HG02759 (cell line): ENCODE results near the gene CD300LF.

Source experiments
- ATAC-seq: cut with Tn5 transposase; IDR thresholded peaks from one replicate; pipeline ENCODE4 v1.9.1; 2021; ENCODE audit warnings: mild to moderate bottlenecking, moderate library complexity; ENCODE audit not compliant: unreplicated experiment

CD300LF gene

DNA sequence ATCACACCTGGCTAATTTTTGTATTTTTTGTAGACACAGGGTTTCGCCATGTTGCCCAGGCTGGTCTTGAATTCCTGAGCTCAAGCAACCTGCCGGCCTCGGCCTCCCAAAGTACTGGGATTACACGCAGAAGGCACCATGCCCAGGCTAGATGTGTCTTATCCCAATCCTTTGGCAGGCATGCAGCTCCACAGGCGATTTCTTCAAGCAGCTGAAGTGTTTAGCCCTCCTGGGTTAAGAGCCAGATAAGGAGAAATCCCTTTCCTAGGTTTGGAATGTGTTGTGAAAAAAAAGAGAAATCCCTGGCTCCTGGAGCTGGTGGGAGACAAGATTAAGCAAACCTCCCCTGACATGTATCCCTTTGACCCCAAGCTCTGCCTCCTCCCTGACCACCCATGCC is 33.7 kb upstream of the CD300LF start:
- ATAC-seq, result no peak

GRCh38 chr17:74745548-74746177 is 32.9 kb upstream of the CD300LF start:
- no peak for ATAC-seq

GRCh38 chr17:74744714-74745547 is 32.2 kb upstream of the CD300LF start:
- ATAC-seq, result no peak

GRCh38 chr17:74744349-74744713 is 31.6 kb upstream of the CD300LF start:
- no peak for ATAC-seq

GRCh38 chr17:74743755-74744154 is 31.0 kb upstream of the CD300LF start:
- ATAC-seq, result no peak

- ATAC-seq, result no peak
Measured at GRCh38 chr17:74742978-74743545, 30.3 kb upstream of the CD300LF start.

DNA sequence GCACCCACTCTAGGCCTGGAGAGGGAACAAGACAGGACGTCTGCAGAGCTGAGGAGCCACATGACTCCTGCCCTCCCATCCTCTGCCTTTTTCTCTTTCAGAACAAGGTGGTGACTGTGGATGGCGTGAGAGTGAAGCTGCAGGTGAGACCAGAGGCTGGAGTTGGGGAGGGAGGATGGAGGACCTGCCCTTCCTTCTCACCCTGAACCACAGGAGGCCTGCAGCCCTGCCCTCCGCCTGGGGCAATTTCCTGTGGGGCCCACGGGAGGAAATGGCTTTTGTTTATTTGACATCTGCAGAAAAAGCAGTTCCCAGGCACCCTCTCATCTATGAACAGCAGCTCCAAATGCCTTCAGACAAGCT is 29.4 kb upstream of the CD300LF start:
- peak; percentile 49 for ATAC-seq

- no peak for ATAC-seq
Measured at GRCh38 chr17:74740641-74741387, 28.1 kb upstream of the CD300LF start.

- no peak for ATAC-seq
Measured at GRCh38 chr17:74740173-74740572, 27.4 kb upstream of the CD300LF start.

DNA sequence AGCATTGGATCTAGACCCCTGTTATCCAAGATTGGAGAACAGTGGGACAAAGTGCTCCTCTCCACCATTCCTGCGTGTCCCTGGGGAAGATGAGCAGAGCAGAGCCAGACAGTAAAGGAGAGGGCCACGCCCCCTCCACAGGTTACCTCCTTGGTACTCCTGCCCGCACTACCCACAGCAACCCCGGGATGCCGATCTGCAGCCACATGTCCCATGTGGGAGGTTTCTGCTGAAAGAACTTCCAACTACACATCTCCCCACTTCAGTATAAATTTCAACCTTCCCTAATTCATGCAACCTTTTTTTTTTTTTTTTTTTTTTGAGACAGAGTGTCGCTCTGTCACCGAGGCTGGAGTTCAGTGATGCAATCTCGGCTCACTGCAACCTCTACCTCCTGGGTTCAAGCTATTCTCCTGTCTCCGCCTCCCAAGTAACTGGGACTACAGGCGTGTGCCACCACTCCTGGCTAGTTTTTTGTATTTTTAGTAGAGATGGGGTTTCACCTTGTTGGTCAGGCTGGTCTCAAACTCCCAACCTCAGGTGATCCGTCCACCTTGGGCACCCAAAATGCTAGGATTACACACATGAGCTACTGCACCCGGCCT is 26.6 kb upstream of the CD300LF start:
- ATAC-seq, result no peak

GRCh38 chr17:74738051-74738996 is 25.6 kb upstream of the CD300LF start:
- ATAC-seq, result peak; percentile 44

DNA sequence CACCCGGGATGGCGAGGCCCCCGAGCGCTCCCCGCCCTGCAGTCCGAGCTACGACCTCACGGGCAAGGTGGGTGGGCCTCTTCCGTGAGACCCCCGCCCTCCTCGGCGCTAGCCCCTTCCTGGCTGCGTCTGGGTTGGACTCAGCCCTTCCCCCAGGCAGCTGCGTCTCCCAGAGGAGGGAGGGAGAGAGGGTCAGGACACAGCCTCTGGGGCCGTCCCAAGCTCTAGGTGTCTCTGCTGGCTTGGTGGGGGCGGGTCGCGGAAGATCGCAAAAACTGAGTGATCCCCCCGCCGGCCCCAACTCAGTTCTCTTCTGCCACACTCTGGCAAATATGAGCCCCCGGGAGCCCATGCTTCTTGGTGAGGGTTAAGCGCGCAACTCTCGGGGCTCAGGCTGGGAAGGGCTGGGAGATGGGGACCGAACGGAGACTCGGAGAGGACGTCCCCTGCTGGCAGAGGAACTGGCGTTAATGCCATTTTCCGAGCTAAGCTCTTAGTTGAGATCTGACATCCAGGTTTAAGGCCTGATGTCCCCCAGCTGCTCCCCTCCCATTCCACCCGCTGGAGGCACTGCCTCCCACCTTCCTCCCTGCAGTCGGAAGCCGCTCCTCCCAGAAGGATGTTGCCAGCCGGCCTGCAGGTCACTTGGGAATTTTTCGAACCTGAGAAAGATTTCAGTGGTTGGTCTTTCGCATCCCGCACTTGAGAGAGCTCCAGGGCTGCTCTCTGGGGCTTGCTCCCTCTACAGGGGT is 24.8 kb upstream of the CD300LF start:
- ATAC-seq, result no peak

DNA sequence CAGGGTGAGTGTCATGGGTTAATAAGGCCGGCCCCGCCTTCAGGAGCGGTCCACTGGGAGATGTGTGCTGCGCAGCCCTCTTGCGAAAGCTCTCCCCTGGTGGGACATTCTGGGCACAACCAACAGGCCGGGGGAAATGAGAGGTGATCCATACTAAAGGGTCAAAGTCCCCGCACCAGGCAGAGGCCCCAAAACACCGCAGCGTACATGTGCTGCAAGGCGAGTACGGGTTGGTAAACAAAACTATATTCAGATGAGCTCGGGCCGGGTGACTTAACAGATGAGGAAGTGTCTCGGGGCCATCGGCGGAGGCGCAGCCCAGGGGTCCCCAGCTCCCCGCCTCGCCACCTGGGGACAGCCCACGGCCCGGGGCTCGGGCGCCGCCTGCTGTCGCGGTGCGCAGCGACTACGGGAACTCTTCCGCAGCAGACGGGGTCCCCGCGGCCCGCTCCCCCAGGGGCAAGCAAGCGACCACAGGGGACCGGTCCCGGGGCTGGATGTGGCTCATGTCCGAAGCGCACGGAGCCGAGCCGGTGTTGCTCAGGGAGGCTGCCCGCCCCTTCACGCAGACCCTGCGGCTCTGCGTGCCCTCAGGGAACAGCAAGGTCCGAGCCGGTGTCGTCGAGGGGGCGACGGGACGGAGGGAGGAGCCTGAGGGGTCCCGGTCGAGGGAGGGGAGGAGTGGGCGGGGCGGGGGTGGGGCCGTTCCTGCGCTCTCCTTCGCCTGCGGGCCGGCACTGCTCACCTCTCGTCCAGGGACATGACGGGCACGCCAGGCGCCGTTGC is 24.0 kb upstream of the CD300LF start, which contains the start of gene RAB37:
Gene RAB37, plus strand, starts transcription at position 744 of the 786 bp plus-strand sequence. Its CDS starts 17 bp downstream, at position 761.
- ATAC-seq, result peak; percentile 57

- ATAC-seq, result no peak
Measured at GRCh38 chr17:74734256-74734655, 21.5 kb upstream of the CD300LF start.

- ATAC-seq, result no peak
Measured at GRCh38 chr17:74733365-74734122, 20.8 kb upstream of the CD300LF start.

- no peak for ATAC-seq
Measured at GRCh38 chr17:74732042-74732867, 19.5 kb upstream of the CD300LF start.

- ATAC-seq, result no peak
Measured at GRCh38 chr17:74731347-74731605, 18.6 kb upstream of the CD300LF start.
